GM23338 (cell line): ENCODE data around the gene KIF19. TPM values are rescaled to one million over a fixed set of nuclear protein-coding genes. Genes with fewer than 3 reads are reported as not detected.

Source experiments
- ATAC-seq: fragments of 200-7000 bp; cut with Tn5 transposase; 3 replicates; pipeline ENCODE4 v1.9.1; 2020
- DNase-seq: peaks from one replicate; pipeline ENCODE4 v3.0.0-alpha.2; 2015; ENCODE audit warnings: low spot score
- H2AFZ ChIP-seq: fragments of 200-600 bp; sonication (generic); 2 replicates; pipeline ENCODE4 v1.8.0; 2016; ENCODE audit warnings: antibody characterized with exemption, mild to moderate bottlenecking, moderate library complexity
- H3F3A ChIP-seq: fragments of 200-600 bp; sonication (generic); replicated peaks from 2 replicates; pipeline ENCODE4 v1.8.0; 2017; ENCODE audit warnings: antibody characterized with exemption, mixed run types, low read depth
- H3K27ac ChIP-seq: fragments of 200-600 bp; sonication (generic); 2 replicates; pipeline ENCODE4 v1.6.1; 2016; ENCODE audit warnings: low read depth
- H3K27me3 ChIP-seq: fragments of 200-600 bp; sonication (generic); 2 replicates; pipeline ENCODE4 v1.8.0; 2016; ENCODE audit warnings: mild to moderate bottlenecking, mixed run types, moderate library complexity; ENCODE audit not compliant: insufficient read depth
- H3K36me3 ChIP-seq: fragments of 200-600 bp; sonication (generic); 2 replicates; pipeline ENCODE4 v1.8.0; 2016; ENCODE audit warnings: mild to moderate bottlenecking; ENCODE audit not compliant: insufficient read depth
- H3K4me1 ChIP-seq: fragments of 200-600 bp; sonication (generic); 2 replicates; pipeline ENCODE4 v1.8.0; 2016; ENCODE audit warnings: mild to moderate bottlenecking, moderate library complexity; ENCODE audit not compliant: insufficient read depth
- H3K4me2 ChIP-seq: fragments of 200-600 bp; sonication (generic); 2 replicates; pipeline ENCODE4 v1.7.1; 2017; ENCODE audit warnings: mixed run types
- H3K4me3 ChIP-seq: fragments of 200-600 bp; sonication (generic); 2 replicates; pipeline ENCODE4 v1.6.1; 2016; ENCODE audit warnings: mixed run types
- H3K79me2 ChIP-seq: fragments of 200-600 bp; sonication (generic); replicated peaks from 2 replicates; pipeline ENCODE4 v1.8.0; 2017; ENCODE audit warnings: mild to moderate bottlenecking; ENCODE audit not compliant: insufficient read depth
- H3K9me2 ChIP-seq: fragments of 200-600 bp; sonication (generic); 2 replicates; pipeline ENCODE4 v1.8.0; 2017; ENCODE audit not compliant: insufficient read depth
- H4K20me1 ChIP-seq: fragments of 200-600 bp; sonication (generic); replicated peaks from 2 replicates; pipeline ENCODE4 v1.8.0; 2017; ENCODE audit warnings: mild to moderate bottlenecking; ENCODE audit not compliant: insufficient read depth
- H3K27ac Mint-ChIP-seq: 2 replicates; pipeline ENCODE4 v1.8.0; 2020; ENCODE audit warnings: inconsistent platforms, mild to moderate bottlenecking, moderate library complexity, mixed read lengths
- H3K27me3 Mint-ChIP-seq: 3 replicates; pipeline ENCODE4 v1.8.0; 2022; ENCODE audit warnings: low read depth, mild to moderate bottlenecking, moderate library complexity, mixed read lengths, inconsistent platforms; ENCODE audit not compliant: insufficient read depth, poor library complexity
- H3K36me3 Mint-ChIP-seq: 3 replicates; pipeline ENCODE4 v1.8.0; 2021; ENCODE audit warnings: low read depth, mild to moderate bottlenecking, inconsistent platforms, moderate library complexity, mixed read lengths
- H3K4me1 Mint-ChIP-seq: 3 replicates; pipeline ENCODE4 v1.8.0; 2020; ENCODE audit warnings: mild to moderate bottlenecking, inconsistent platforms, mixed read lengths
- H3K4me3 Mint-ChIP-seq: 3 replicates; pipeline ENCODE4 v1.8.0; 2021; ENCODE audit warnings: moderate library complexity, mild to moderate bottlenecking, inconsistent platforms, mixed read lengths
- H3K9me3 Mint-ChIP-seq: 3 replicates; pipeline ENCODE4 v1.8.0; 2020; ENCODE audit warnings: moderate library complexity, mild to moderate bottlenecking, inconsistent platforms, mixed read lengths
- CTCF ChIP-seq, 2 experiments: fragments of 200-600 bp in 1 of 2; sonication (generic) in 1 of 2; conservative IDR thresholded peaks; 2 replicates each; pipeline versions ENCODE4 v1.5.1 to v1.6.1; 2016 to 2017; ENCODE audit warnings: antibody characterized with exemption in 2 of 2, low read depth in 2 of 2, mild to moderate bottlenecking in 2 of 2, moderate library complexity in 1 of 2
- ETS1 ChIP-seq: IDR thresholded peaks from 2 replicates; pipeline ENCODE4 v1.6.1; 2016; ENCODE audit warnings: antibody characterized with exemption
- EZH2 ChIP-seq: fragments of 200-600 bp; sonication (generic); IDR thresholded peaks from one replicate; pipeline ENCODE4 v1.8.0; 2017; ENCODE audit warnings: antibody characterized with exemption, mild to moderate bottlenecking, low read depth; ENCODE audit not compliant: unreplicated experiment
- EZH2phosphoT487 ChIP-seq: fragments of 200-600 bp; sonication (generic); IDR thresholded peaks from one replicate; pipeline ENCODE4 v1.8.1; 2018; ENCODE audit warnings: antibody characterized with exemption; ENCODE audit not compliant: unreplicated experiment
- JUNB ChIP-seq: IDR thresholded peaks from one replicate; pipeline ENCODE4 v1.6.1; 2016; ENCODE audit warnings: antibody characterized with exemption; ENCODE audit not compliant: unreplicated experiment
- NANOG ChIP-seq: IDR thresholded peaks from 2 replicates; pipeline ENCODE4 v1.6.1; 2016; ENCODE audit warnings: antibody characterized with exemption, borderline replicate concordance
- POLR2AphosphoS5 ChIP-seq: IDR thresholded peaks from 2 replicates; pipeline ENCODE4 v1.6.1; 2016; ENCODE audit warnings: antibody characterized with exemption, low read depth
- REST ChIP-seq: IDR thresholded peaks from one replicate; pipeline ENCODE4 v1.6.1; 2018; ENCODE audit warnings: antibody characterized with exemption; ENCODE audit not compliant: unreplicated experiment
- STAT1 ChIP-seq: IDR thresholded peaks from one replicate; pipeline ENCODE4 v1.6.1; 2016; ENCODE audit warnings: antibody characterized with exemption; ENCODE audit not compliant: unreplicated experiment
- ZNF114 ChIP-seq: fragments of 250-450 bp; sonication (Bioruptor Pico); IDR thresholded peaks from 2 replicates; pipeline ENCODE4 v1.5.0; 2020; ENCODE audit warnings: mild to moderate bottlenecking, moderate library complexity
- ZNF331 ChIP-seq: fragments of 250-450 bp; sonication (Bioruptor Pico); IDR thresholded peaks from 2 replicates; pipeline ENCODE4 v1.5.0; 2020; ENCODE audit warnings: low read depth, mild to moderate bottlenecking, moderate library complexity
- polyA plus RNA-seq: library from polyadenylated mRNA; unstranded; fragments of >200 nt; fragmentation: Nextera tagmentation; extraction: Ambion mirVana; gene quantifications from 2 replicates; pipeline ENCODE4 v1.2.1, GENCODE V29; 2016
- total RNA-seq: library from RNA; depleted of rRNA; stranded (reverse); fragments of >200 nt; shearing (Covaris generic); gene quantifications from 2 replicates; pipeline ENCODE4 v1.2.3, GENCODE V29; 2014

Gene KIF19
- total and polyA plus RNA-seq, 2 experiments from 2014 or later, result 0.35 to 0.36 TPM

- Mint-ChIP-seq H3K36me3 (no peaks in the 10 kb centered on the region), H3K27me3 (peaks cover 39% of the 10 kb centered on the region), H3K27ac (no peak overlapping the region), H3K4me3 (no peak overlapping the region), H3K4me1 (peaks cover 8% of the 10 kb centered on the region), H3K9me3 (no peaks in the 10 kb centered on the region)
- no peak overlapping the region for H2AFZ ChIP-seq
- H3F3A ChIP-seq, result no peaks in the 10 kb centered on the region
- H3K27ac ChIP-seq, result no peak overlapping the region
- no peaks in the 10 kb centered on the region for H3K36me3 ChIP-seq
- ATAC-seq (no peak), DNase-seq (no peak)
- peaks cover 4% of the 10 kb centered on the region; the same call in 1 of the 2 replicates for H3K4me1 ChIP-seq
- no peaks in the 10 kb centered on the region for H3K9me2 ChIP-seq
- no peak overlapping the region for H3K4me3 ChIP-seq
- H3K27me3 ChIP-seq, result peaks cover 35% of the 10 kb centered on the region
- no peak overlapping the region for H3K4me2 ChIP-seq
- no peaks in the 10 kb centered on the region for H4K20me1 ChIP-seq
- no peaks in the 10 kb centered on the region for H3K79me2 ChIP-seq
- TF ChIP-seq EZH2 (no peak), ZNF331 (no peak), CTCF (conservative IDR thresholded peaks at IDR 0.05; ENCODE audit: low read depth in 2 of 2) (no peak), EZH2phosphoT487 (no peak), ETS1 (no peak), STAT1 (no peak), POLR2AphosphoS5 (no peak), REST (no peak), ZNF114 (no peak), NANOG (no peak)
Measured at GRCh38 chr17:74349120-74349519, 23.1 kb downstream of the KIF19 start.

- H3K36me3 ChIP-seq, result no peaks in the 10 kb centered on the region
- no peak overlapping the region for H2AFZ ChIP-seq
- Mint-ChIP-seq H3K27ac (no peak overlapping the region), H3K4me3 (no peak overlapping the region), H3K36me3 (no peaks in the 10 kb centered on the region), H3K27me3 (peaks cover 44% of the 10 kb centered on the region), H3K9me3 (no peaks in the 10 kb centered on the region), H3K4me1 (peaks cover 9% of the 10 kb centered on the region)
- H4K20me1 ChIP-seq, result no peaks in the 10 kb centered on the region
- H3K79me2 ChIP-seq, result no peaks in the 10 kb centered on the region
- no peak overlapping the region for H3K4me3 ChIP-seq
- no peak for DNase-seq
- no peak for TF ChIP-seq NANOG
- no peak for TF ChIP-seq ZNF331
- TF ChIP-seq CTCF (conservative IDR thresholded peaks at IDR 0.05; ENCODE audit: low read depth in 2 of 2), result no peak
- no peak for TF ChIP-seq STAT1
- TF ChIP-seq ETS1, result no peak
- TF ChIP-seq JUNB, result no peak
- TF ChIP-seq EZH2phosphoT487, result no peak
- peaks cover 4% of the 10 kb centered on the region; the same call in 1 of the 2 replicates for H3K4me1 ChIP-seq
- ATAC-seq, result no peak
- H3K9me2 ChIP-seq, result no peaks in the 10 kb centered on the region
- H3K27me3 ChIP-seq, result peaks cover 48% of the 10 kb centered on the region
- no peaks in the 10 kb centered on the region for H3F3A ChIP-seq
- no peak overlapping the region for H3K27ac ChIP-seq
- no peak overlapping the region for H3K4me2 ChIP-seq
Measured at GRCh38 chr17:74350486-74350885, 24.5 kb downstream of the KIF19 start.
